Stimulated activated CD8-positive, alpha-beta memory T cell treated with anti-CD3 and anti-CD28 coated beads, Interleukin-4, amount 100 ng/mL, for 24 hours (primary cell): ENCODE results near the gene WNT3A.

ENCODE experiments used
- DNase-seq: peaks from one replicate; pipeline ENCODE4 v3.0.0-alpha.2; 2020; ENCODE audit warnings: low read depth

The WNT3A gene

DNA sequence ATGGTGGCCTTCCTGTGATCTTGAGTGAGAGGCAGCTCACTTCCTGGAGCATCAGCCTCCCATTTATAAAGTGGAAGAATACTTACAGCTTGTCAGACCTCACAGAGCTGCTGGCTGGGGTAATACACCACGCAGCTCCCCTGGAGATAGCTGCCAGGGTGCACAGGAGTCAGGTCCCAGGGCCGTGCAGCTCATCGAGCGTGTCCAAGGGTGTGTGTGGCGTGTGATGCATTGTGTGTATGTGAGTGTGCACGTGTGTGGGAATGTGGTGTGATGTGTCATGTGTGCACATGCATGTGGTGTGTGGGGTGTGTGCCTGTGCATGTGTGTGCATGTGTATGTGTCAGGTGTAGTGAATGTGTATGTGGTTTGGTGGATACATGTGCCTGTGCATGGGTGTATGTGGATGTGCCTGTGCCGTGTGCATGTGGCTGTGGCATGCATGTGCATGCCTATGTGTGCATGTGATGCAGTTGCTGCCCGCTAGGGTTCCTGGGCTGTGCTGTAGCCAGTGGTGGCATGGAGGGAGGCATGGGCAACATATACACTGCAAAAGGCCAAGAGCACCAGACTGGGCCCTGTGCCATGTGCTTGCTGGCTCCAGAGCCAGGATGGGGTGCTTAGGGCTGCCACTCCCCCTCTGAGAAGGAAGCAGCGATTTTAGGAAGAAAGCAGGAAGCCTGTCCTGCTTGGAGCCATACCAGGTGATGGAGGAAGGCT lies 24.6 kb downstream of the WNT3A start:
- no peak for DNase-seq

DNA sequence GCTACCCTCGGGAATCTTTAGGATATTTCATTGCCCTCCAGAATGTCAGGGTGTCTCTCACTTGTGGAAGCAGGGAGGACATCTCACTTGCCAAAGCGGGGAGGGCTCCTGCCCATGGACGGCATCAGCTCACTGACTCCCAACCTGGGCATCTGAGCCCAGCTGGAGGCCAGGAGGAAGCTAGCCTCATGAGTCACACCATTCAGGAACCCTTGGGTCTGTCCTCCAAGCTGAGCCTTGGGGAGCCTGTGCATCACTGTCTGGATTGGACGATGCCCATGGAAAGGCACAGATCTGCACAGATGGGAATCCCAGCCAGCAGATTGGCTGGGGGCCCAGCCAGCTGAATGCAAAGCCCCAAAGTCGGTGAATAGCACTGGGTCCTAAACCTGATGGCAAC lies 25.2 kb downstream of the WNT3A start:
- no peak for DNase-seq

- no peak for DNase-seq
These were observed 26.6 kb downstream of the WNT3A start for GRCh38 chr1:228033376-228033775.

DNA sequence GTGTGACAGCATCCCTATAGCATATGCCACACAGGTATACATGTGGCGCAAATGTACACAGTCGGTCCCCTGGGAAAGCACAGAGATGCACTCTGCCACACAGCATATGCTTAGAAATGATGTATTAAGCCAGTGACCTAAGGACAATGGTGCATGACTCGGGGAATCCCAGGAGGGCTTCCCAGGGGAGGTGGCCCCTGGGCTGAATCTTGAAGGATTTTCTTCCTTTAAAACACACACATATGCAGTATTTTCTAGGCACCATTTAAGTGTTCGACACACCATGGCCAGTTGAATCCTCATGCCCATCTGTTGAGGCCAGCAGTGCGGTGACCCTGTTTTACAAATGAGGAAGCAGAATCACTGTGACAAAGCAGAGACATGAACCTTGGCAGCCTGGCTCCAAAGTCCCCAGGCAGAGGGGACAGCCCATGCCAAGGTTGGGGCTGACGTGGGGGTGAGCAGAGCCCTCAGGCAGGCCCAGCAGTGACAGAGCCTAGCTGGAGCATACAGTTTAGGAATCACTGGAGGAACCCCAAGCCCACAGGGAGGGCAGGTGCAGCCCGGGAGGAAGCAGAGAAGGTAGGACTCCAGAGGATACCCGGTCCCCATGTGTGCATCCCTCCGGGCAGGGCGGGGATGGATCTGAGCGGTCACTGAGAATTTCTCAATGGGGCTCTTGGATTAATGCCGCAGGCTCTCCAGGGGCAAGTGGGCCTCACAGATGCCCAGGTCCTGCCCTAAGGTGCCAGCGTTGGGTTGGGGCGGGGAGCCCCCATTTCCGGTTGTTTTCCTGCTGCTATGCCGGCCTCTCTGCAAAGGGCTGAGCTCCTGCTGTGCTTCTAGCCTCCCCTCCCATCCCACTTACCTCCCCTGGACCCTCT lies 28.4 kb downstream of the WNT3A start:
- no peak for DNase-seq

GRCh38 chr1:228035844-228036243 lies 29.0 kb downstream of the WNT3A start:
- no peak for DNase-seq

GRCh38 chr1:228036701-228037231 lies 30.0 kb downstream of the WNT3A start:
- no peak for DNase-seq

DNA sequence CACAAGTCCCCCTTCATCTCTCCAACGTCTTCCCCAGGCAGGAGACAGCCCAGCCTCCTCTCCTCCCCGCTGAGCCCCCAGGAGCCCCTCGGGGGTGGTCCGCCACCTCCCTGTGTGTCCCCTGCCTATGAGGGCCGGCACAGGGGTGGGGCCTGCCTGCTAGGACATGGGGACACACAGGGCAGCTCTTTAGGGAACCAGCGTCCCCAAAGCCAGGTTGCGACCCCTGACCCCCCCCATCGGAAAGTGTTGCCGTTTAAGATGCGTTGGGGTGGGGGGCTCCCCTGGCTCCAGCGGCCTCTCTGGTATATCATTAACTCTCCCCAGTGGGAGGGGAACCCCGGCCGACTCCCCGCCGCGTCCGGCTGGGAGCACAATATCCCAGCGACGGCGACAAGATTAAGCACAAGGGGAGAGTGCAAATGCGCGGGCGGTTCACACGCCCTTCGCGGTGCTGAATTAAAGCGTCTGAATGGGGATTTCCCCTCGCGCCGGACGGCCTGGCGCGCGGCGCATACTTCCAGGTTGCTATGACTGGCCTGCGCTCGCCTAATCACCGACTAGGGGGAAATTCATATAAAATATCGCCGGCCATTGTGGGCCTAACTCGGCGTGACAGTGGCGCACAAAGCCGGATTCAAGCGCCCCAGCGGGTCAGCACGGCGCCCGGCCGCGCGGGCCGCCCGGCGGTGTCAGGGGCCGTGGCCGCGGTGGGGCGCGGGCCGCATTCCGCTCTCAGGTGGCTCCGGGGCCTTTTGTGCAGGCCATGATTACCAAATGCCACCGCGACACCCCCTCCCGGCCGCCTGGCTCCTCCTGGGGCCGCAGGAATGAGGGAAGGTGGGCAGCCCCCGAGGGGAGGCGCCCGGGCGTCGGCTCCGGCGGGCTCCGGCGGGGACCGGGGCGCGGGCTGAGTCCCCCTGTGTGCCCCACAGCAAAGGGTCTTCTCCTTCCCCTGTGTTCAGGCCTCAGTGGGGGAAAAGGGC lies 30.9 kb downstream of the WNT3A start:
- DNase-seq = peak; percentile 26

DNA sequence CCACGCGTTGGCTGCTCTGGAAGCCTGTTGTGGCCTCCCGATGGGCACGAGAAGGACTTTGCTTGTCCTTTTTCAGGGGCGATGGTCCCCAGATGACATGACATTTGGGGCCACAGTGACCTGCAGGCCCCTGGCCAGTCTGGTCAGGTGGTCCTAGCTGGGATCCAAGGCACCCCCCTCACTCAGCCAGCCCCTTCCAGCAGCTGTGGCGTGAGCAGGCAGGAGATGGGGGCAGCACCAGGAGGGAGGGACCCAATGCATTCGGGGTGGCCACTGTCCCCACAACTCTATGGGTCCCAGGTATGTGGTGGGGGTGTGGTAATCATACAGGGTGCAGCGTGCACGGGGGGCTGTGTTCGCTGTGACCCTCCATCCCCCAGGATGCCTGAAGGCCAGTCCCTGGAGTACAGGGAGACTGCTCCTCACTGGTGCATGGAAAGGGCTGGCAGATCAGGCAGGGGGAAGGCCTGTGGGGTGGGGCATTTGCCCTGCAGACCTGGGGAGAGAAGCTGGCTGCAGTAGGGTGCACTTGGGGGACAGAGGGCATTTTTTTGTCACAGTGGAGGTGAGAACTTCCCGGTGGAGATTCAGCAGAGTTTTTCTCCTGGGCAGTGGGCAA lies 31.7 kb downstream of the WNT3A start:
- DNase-seq = no peak

DNA sequence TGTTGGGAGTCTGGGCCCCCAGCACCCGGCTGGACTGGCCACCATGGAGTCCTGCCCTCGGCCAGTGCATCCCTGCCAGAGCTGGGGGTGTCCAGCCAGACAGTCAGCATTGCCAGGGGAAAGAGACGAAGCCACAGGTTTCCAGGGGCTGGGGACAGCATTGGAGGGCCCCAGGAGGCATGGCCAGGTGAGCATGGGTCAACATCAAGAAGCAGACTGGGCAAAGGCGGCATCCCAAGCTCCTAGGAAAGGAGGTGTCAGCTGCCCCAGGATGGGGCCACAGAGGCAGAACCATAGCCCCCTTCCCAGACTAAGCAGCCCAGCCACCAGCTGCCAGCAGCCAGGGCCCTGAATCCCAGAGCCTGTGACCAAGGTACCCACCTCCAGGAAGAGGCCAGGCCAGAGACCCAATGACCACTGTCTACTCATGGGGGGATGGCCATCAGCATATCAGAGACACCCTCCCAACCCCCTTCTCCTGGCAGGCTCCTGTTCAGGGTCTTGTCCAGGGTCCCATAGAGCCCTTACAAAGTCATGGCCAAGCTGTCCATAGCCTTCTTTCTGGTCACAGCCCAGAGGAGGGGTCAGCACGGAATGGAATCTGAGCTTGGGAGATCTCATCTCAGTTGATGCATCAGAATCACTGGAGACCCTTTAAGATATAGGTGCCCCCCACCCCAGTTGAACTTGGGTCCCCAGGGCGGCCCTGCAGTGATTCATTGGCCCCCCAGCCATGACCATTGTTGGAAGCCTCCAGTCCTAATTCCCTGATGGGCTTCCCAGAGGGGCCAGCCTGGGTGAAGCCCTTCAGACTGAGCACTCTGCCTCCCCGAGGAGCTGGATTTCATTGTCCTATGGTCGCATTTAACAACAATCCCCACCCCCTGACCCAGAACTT lies 32.5 kb downstream of the WNT3A start:
- DNase-seq = no peak

DNA sequence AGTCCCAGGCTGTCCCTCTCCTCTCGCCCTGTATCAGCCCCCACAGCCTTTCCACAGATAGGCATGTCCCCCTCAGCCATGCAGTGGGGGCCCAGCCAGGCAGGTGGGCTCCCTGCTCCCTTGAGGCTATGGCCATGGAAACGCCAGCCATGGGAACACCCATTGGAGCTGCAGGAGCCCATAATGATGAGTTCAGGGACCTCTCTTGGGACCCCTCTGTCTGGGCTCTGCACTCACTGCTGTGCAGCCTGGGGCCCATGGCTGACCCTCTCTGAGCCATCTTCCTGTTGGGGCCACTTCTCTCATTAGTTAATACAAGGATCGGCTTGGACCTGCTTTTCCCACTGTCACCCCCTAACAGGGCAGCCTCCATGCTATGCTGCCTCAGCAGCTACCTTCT lies 33.2 kb downstream of the WNT3A start:
- DNase-seq = no peak

DNA sequence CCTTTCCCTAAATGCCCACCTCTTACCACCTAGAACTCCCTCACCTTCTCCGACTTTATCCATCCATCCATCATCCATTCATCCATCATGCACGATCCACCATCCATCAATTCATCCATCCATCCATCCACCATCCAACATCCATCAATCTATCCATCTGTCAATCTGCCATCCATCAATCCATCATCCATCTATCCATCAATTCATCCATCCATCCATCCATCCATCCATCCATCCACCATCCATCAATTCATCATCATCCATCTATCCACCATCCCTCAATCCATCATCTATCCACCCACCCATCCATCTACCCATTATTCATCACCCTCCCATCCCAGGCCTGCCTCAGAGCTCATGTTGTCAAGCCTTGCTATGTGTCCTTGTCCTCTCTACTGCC lies 34.5 kb downstream of the WNT3A start:
- no peak for DNase-seq

- no peak for DNase-seq
These were observed 35.7 kb downstream of the WNT3A start for GRCh38 chr1:228042508-228042907.

GRCh38 chr1:228043281-228043848 lies 36.6 kb downstream of the WNT3A start:
- DNase-seq = no peak

DNA sequence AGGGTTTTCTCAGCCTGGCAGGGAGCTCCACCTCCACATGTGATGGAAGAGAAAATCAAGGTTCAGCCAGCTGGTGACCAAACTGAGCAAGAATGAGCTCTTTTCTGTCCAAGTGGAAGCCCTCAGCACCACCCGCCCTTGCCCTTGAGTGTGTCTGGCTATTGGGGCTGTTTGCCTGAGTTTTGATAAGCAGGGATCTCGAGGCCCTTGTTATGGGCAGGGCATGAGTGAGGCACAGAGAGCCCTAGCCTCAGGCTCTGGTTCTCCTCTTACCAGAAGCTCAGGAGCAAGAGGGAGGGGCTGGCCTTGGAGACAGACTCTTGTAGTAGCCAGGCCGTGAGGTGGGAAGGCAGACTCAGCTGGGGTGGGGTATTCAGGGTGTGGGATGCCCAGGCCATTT lies 38.2 kb downstream of the WNT3A start:
- no peak for DNase-seq

- DNase-seq = no peak
These were observed 38.6 kb downstream of the WNT3A start for GRCh38 chr1:228045405-228045804.

GRCh38 chr1:228045871-228046270 lies 39.1 kb downstream of the WNT3A start:
- DNase-seq = no peak

DNA sequence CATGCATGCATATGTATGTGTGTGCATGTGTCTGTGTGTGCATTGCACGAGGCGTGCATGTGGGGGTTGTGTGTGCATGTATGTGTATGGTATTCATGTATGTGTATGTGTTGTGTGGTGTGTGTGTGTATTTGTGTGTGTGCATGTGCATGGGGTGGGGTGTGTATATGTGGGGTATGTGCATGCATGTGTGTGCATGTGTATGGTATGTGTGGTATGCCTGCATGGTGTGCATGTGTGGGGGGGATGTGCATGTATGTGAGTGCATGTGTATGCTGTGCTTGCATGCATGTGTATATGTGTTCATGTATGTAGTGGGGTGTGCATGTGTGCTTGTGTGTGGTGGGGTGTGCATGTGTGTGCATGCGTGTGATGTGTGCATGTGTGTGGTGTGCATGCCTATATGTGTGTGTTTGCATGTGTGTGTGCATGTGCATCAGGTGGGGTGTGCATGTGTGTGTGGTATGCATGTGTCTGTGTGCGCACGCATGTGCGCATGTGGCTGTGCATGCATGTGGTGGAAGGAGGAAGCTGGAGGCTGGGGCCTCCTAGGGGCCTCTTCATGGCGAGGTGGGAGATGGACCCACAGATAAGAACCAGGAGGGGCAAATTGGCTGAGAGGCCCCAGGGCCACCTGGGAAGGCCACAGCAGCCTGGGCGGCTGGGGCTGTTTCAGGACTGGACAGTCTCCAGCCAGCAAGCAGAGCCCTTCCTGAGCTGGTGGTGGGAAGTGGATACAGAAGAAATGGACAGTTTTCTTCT lies 39.8 kb downstream of the WNT3A start:
- no peak for DNase-seq

GRCh38 chr1:228047183-228047466 lies 40.3 kb downstream of the WNT3A start:
- DNase-seq = no peak

DNA sequence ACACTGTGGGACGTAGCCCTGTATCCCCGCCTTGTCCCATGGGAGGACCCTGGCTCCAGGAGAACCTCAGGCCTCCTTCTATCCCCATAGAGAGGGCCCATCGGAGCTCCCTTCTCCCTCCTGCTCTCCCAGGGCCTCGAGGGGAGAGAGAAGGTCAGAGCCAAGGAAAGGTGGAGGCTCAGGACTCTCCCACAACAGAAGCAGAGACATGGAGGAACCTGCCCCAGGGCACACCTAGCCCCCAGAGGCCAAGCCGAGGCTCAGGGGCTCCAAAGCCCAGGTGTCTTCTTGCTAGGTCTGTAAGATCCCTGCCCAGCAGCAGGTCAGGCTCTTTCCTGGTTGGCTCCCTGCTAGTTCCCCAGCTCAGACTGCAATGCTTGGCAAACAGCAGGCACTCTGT lies 41.3 kb downstream of the WNT3A start:
- DNase-seq = no peak
